Uterus (tissue), 4 donors: ENCODE data around the gene LY6G6F. TPM values are rescaled to one million over a fixed set of nuclear protein-coding genes. Genes with fewer than 3 reads are reported as not detected.

Experiments
- DNase-seq, 2 donors: peaks; one replicate each; pipeline ENCODE4 v3.0.0-alpha.2; 2019 to 2020
- H3K27ac ChIP-seq, 2 donors: fragments of 200-600 bp; sonication (generic); 1 replicate in 1 of 2; 2 replicates in 1 of 2; pipeline ENCODE4 v1.5.1; 2016 to 2018
- H3K27me3 ChIP-seq, 2 donors: fragments of 200-600 bp; sonication (generic); one replicate each; pipeline ENCODE4 v1.5.1; 2018 to 2019; ENCODE audit warnings: control low read depth in 1 of 2
- H3K36me3 ChIP-seq, 2 donors: fragments of 200-600 bp; sonication (generic); one replicate each; pipeline ENCODE4 v1.5.1; 2019; ENCODE audit warnings: control low read depth in 1 of 2
- H3K4me1 ChIP-seq, 2 donors: fragments of 200-600 bp; sonication (generic); one replicate each; pipeline ENCODE4 v1.5.1; 2018 to 2019; ENCODE audit warnings: control low read depth in 1 of 2
- H3K4me3 ChIP-seq, 2 donors: fragments of 200-600 bp; sonication (generic); 1 replicate in 1 of 2; 2 replicates in 1 of 2; pipeline ENCODE4 v1.5.1; 2018 to 2019; ENCODE audit warnings: mild to moderate bottlenecking in 1 of 2
- H3K9me3 ChIP-seq, 2 donors: fragments of 200-600 bp; sonication (generic); one replicate each; pipeline ENCODE4 v1.5.1; 2019; ENCODE audit warnings: control low read depth in 1 of 2
- CTCF ChIP-seq, 4 experiments: fragments of 200-600 bp in 2 of 4; fragments of 450-650 bp in 2 of 4; sonication (generic) in 2 of 4; IDR thresholded peaks; one replicate each; pipeline ENCODE4 v1.5.1; 2016 to 2019; ENCODE audit warnings: antibody characterized with exemption in 4 of 4, mild to moderate bottlenecking in 2 of 4, moderate library complexity in 1 of 4
- POLR2A ChIP-seq, 2 donors: fragments of 450-650 bp; IDR thresholded peaks; one replicate each; pipeline ENCODE4 v1.6.1; 2016; ENCODE audit warnings: antibody characterized with exemption in 2 of 2, mild to moderate bottlenecking in 1 of 2, moderate library complexity in 1 of 2
- intact Hi-C: fragments of 100-400 bp; cut with DNase I; formaldehyde crosslinking; loops from one replicate; pipeline ENCODE4 v1.15.1; 2023; ENCODE audit warnings: low total_unique reads
- total RNA-seq, 4 donors: library from RNA; depleted of rRNA in 3 of 4; stranded (reverse); fragments of >200 nt in 3 of 4; gene quantifications; one replicate each; pipeline versions ENCODE4 v1.1.0 to v1.2.4, GENCODE V29; 2014 to 2023
- donor health status: DM: yes; HTN: yes; CAD: no.

Gene LY6G6F
- total RNA-seq, 4 donors from 2014 or later = not detected

- Histone ChIP-seq H3K4me3 (no peak overlapping the region), H3K4me1 (no peaks in the 10 kb centered on the region), H3K27me3 (no peaks in the 10 kb centered on the region), H3K36me3 (no peaks in the 10 kb centered on the region), H3K27ac (no peak overlapping the region), H3K9me3 (no peaks in the 10 kb centered on the region)
- intact Hi-C loops = no loop called here
- TF ChIP-seq CTCF (IDR thresholded peaks at IDR 0.05) (no peak), POLR2A (IDR thresholded peaks at IDR 0.05) (no peak)
- DNase-seq = no peak
Measured at GRCh38 chr6:31720196-31720770, 13.6 kb downstream of the LY6G6F start.

GRCh38 chr6:31721351-31722020 lies 14.8 kb downstream of the LY6G6F start, which contains the start of gene LY6G6C:
TSS of gene LY6G6C (minus strand) at chr6:31721746. CDS start at chr6:31721679, 67 bp downstream.
- Histone ChIP-seq H3K4me3 (no peak within 1 kb of the TSS), H3K4me1 (no peaks in the 10 kb centered on the region), H3K27ac (no peak within 1 kb of the TSS), H3K9me3 (no peaks in the 10 kb centered on the region), H3K36me3 (no peaks in the 10 kb centered on the region), H3K27me3 (no peaks in the 10 kb centered on the region)
- TF ChIP-seq CTCF (IDR thresholded peaks at IDR 0.05) = no peak
- TF ChIP-seq POLR2A (IDR thresholded peaks at IDR 0.05) = no peak
- intact Hi-C loops = no loop called here
- no peak for DNase-seq

- H3K4me3 ChIP-seq = no peak overlapping the region
- H3K9me3 ChIP-seq = no peaks in the 10 kb centered on the region
- H3K36me3 ChIP-seq = no peaks in the 10 kb centered on the region
- H3K4me1 ChIP-seq = no peaks in the 10 kb centered on the region
- H3K27ac ChIP-seq = no peak overlapping the region
- intact Hi-C loops = no loop called here
- no peaks in the 10 kb centered on the region for H3K27me3 ChIP-seq
- no peak for DNase-seq
- no peak for TF ChIP-seq POLR2A (IDR thresholded peaks at IDR 0.05)
- TF ChIP-seq CTCF (IDR thresholded peaks at IDR 0.05) = no peak
Measured at GRCh38 chr6:31722173-31722572, 15.5 kb downstream of the LY6G6F start.

GRCh38 chr6:31723245-31723979 lies 16.7 kb downstream of the LY6G6F start, which contains the start of gene MPIG6B:
TSS of gene MPIG6B (plus strand) at chr6:31723373. CDS start at chr6:31723384, 11 bp downstream.
- TF ChIP-seq CTCF (IDR thresholded peaks at IDR 0.05) (no peak), POLR2A (IDR thresholded peaks at IDR 0.05) (no peak)
- no peak for DNase-seq
- Histone ChIP-seq H3K9me3 (no peaks in the 10 kb centered on the region), H3K27me3 (no peaks in the 10 kb centered on the region), H3K4me1 (peaks cover 4 to 5% of the 10 kb centered on the region in 2 donors), H3K4me3 (no peak within 1 kb of the TSS), H3K27ac (no peak within 1 kb of the TSS), H3K36me3 (no peaks in the 10 kb centered on the region)
- intact Hi-C loops = no loop called here
